SU-DHL-6 (cell line): ENCODE results near the gene DVL1.

Source experiments
- CTCF ChIP-seq: fragments of 200-600 bp; sonication (generic); IDR thresholded peaks from one replicate; pipeline ENCODE4 v1.5.1; 2017; ENCODE audit warnings: antibody characterized with exemption, mild to moderate bottlenecking, low read length, moderate library complexity; ENCODE audit not compliant: insufficient read depth, poor library complexity, severe bottlenecking
- EZH2phosphoT487 ChIP-seq: fragments of 200-600 bp; sonication (generic), shearing (Covaris generic); conservative IDR thresholded peaks from 2 replicates; pipeline ENCODE4 v1.6.1; 2018; ENCODE audit warnings: mild to moderate bottlenecking, antibody characterized with exemption, low read length, moderate library complexity, mixed read lengths

- TF ChIP-seq CTCF (no peak), EZH2phosphoT487 (no peak)
Measured at GRCh38 chr1:1342584-1343115, 6.6 kb downstream of the DVL1 start.
